HG02943 (cell line): ENCODE results near the gene HTR1E.
"Not testable (repeated sequence)": the region's sequence is repeated elsewhere in the genome, so short reads cannot be mapped to it uniquely, and the experiment has no call there.

Source experiments
- ATAC-seq: cut with Tn5 transposase; IDR thresholded peaks from one replicate; pipeline ENCODE4 v1.9.1; 2021; ENCODE audit warnings: mild to moderate bottlenecking, low read depth, moderate library complexity; ENCODE audit not compliant: unreplicated experiment

The HTR1E gene

DNA sequence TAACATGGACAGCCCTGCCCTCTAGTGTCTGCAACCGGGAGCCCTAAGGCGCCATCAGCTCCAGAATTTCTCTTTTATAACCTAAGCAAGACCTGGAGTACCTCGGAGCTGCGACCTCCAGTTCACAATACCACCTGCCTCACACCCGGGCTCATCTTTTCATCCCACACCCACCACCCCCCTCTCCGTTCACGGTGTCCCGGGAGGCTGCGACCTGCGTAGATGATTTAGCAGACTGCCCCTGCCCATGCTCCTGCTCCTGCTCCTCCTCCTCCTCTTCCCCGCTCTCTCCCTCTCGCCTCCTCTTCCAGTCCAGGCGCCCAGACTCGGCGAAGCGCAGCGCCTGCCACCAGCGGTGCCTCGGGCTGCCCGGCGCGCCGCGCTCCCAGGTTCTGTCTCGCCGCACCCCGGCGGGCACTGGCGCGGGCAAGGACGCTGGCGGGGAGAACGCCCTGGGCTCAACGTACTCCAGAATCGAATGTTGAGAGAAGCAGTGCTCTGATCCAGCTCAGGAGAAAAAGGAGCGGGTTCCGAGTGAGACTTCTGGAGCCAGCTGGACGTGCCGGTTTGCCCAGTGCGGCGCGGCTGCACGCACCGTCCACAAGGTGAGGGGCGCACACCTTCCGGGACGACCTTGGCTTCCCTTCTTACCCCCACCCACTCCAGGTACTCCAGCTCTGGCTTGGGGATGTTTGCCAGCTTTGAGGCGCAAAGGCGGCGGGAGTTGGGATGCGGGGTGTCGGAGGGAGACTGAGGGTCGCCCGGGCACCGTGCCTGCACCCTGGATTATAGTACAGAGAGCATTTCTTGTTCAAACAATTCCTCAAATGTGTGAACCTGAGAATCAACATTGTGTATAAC is at the start of gene HTR1E:
TSS of gene HTR1E (plus strand) at position 310 of the 861 bp plus-strand sequence. CDS start 77,807 bp downstream, outside the sequence.
- ATAC-seq: no peak

- ATAC-seq: no peak
Observed at GRCh38 chr6:86888301-86888700, 49.0 kb upstream of the HTR1E start.

DNA sequence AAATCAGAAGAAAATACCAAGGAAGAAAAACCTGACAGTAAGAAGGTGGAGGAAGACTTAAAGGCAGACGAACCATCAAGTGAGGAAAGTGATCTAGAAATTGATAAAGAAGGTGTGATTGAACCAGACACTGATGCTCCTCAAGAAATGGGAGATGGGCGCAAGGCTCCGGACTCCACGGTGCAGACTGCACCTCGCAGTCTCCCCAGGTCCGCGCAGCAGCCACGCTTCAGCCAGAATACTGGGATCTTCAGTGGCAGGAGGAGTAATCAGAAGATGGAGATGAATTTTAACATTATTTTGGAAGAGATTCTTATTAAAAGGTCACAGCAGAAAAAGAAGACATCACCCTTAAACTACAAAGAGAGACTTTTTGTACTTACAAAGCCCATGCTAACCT is 40.1 kb upstream of the HTR1E start:
- not testable (repeated sequence) for ATAC-seq

DNA sequence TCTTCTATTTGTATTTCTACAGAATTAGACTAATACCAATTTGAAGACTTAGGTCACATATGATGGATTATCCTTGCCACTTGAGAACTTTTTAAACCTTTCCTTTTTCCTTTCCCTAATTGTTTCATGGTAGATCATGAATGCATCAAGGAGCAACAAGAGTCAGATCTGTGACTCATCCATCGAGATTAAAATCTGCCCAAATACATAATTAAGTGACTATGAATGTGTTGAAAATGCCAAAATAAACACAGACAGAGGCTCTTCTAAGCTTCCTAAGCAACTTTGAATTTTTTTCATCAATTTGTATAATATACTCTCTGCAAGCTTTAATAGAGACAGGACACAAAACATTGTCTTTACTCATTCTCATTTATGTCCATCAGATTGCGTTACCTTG is 23.5 kb upstream of the HTR1E start:
- ATAC-seq: no peak

GRCh38 chr6:86916393-86916792 is 20.9 kb upstream of the HTR1E start:
- ATAC-seq: no peak

GRCh38 chr6:86927138-86927537 is 10.2 kb upstream of the HTR1E start:
- not testable (repeated sequence) for ATAC-seq

DNA sequence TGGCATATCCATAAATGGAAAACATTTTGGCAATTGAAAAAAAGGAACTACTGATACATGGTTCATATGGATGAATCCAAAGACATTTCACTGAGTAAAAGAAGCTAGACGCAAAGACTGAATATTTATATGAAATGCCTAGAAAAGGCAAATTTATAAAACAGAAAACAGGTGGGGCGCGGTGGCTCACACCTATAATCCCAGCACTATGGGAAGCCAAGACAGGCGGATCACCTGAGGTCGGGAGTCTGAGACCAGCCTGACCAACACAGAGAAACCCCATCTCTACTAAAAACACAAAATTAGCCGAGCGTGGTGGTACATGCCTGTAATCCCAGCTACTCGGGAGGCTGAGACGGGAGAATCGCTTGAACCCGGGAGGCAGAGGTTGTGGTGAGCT is 9.5 kb upstream of the HTR1E start:
- ATAC-seq: not testable (repeated sequence)

DNA sequence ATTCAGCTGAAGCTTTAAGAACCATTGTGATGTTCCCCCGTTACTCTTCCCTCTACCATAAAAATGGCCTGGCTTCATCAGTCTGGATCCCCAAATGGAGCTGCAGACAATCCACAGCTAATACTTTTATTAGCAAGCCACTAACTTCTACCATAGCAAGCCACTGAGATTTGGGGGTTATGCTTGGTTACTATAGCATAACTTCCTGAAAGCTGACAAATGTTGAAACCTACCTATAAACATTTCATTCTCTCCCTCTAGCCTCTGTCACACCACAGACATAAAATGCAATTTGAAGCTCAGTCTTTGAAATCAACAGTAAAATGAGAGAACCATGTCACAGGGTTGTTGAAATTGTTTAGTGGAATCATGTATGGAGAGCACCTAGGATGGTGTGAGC is 3.0 kb upstream of the HTR1E start:
- ATAC-seq: no peak

- ATAC-seq: no peak
Observed at GRCh38 chr6:86936834-86937218, 502 bp upstream of the HTR1E start.

GRCh38 chr6:86938814-86939213 is 1.5 kb downstream of the HTR1E start:
- no peak for ATAC-seq

- ATAC-seq: no peak
Observed at GRCh38 chr6:86941461-86941860, 4.1 kb downstream of the HTR1E start.

DNA sequence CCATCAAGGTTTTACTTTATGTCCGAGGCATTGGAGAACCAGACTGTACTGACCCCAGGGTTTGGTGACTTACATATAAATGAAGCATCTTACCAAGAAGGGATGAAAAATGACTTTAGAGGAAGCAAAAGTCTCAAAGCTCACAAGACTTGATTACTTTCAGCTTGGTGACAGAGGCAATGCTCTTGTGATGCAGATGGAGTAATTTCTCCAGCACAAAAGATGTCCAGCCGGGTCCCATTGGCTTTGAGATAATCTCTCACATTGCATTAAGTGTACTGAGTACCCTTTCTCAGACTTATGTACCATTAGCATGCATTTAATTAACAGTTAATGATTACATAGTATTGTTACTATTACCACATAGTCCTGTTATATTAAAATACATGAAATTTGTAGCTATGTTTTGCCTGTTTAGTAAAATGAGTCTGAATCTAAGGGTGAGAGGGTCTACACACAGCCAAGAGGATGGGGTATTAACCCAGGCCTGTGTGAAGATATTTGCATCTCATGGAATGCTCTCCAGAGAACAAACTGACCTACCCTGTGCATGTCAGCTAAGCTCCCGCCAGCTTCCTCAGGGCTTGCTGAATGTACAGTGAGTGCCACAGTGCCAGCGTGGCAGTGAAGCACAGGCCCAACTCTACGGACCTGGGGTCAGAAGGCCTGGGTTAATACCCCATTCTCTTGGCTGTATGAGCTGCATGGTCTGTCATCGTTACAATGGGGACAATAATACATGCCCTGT is 5.6 kb downstream of the HTR1E start:
- ATAC-seq: no peak

GRCh38 chr6:86943819-86944407 is 6.6 kb downstream of the HTR1E start:
- ATAC-seq: no peak

- no peak for ATAC-seq
Observed at GRCh38 chr6:86949771-86950170, 12.4 kb downstream of the HTR1E start.

DNA sequence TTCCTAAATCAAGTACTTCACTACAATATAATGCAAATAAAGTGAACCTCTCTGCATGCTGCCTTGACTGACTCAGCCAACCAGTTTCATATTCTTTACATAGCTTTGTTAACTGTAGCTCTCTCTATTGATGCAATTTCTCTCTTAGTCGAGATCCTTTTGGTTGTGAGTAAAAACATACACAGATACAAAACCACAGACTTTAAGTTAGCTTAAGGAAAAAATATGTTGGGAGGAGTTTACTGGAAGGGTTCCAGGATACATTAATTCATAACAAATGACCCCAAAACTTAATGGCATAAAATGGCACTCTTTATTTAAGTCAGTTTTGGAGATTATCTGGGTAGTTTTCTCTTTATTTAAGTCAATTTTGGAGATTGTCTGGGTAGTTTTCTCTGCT is 15.7 kb downstream of the HTR1E start:
- no peak for ATAC-seq

GRCh38 chr6:86959656-86960055 is 22.3 kb downstream of the HTR1E start:
- no peak for ATAC-seq

DNA sequence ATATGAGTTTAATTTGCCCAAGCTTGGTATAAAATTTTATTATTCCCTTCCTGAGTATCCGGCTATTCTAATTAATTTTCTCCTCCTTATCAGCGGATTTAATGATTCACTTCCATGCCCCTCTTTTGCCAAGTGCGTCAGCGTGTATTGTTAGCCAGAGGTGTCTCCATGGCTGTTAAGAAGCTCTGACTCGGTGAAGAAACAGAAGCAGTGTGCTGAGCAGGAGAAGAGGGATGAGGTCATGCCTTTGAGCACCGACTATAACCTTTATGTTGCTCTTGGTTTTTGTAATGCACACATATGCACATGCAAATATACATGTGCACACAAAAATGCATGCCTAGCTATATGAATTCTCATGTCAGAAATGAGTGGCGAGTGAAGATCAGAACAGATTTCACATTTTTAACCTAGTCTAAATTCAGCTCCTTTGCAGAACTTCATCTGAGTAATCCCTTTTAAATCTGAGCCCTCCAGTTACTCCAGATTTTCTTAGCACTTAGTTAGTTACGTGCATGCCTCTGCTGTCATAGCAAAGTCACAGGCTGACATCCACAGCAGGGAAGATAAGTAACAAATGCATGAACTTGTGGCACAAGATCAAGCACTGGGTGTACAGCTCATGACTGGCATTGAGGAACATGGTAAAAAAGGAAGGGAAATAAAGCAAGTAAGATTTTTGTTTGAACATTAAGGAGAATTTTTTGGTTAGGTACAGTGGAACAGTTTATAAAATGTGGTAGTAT is 24.3 kb downstream of the HTR1E start:
- ATAC-seq: no peak

DNA sequence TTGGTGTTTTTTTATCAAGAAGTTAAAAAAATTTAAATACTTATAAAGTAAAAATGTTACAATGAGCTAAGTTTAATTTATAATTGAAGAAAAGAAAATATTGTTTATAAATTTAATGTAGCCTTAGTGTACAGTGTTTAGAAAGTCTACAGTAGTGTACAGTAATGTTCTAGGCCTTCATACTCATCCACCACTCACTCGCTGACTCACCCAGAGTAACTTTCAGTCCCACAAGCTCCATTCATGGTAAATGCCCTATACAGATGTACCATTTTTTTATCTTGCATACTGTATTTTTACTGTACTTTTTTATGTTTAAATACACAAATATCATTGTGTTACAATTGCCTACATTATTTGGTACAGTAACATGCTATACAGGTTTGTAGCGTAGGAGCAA is 26.0 kb downstream of the HTR1E start:
- no peak for ATAC-seq

DNA sequence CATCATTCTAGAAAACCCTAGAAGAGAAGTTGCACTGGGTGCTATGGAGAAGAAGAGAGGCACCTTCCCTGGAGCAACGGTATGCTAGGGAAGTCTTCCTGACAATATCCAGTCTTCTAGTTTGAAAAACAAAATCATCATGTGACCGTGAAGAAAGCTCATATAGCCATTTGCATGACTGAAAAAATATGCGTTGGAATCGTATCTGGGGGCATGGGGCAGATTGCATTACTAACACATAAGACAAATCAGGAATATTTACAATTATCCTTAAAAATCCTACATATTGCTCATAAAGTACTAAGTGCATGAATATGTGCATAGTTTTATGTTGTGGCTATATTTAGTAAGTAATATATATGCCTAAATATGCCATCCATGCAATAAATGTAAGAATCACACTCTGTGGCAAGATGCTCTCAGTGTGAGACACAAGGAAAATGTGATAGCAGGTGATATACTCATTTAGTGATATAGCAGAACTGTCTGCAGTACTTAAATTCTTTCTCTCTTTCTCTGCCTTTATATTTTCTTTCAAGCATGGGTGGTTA is 26.8 kb downstream of the HTR1E start:
- ATAC-seq: no peak

DNA sequence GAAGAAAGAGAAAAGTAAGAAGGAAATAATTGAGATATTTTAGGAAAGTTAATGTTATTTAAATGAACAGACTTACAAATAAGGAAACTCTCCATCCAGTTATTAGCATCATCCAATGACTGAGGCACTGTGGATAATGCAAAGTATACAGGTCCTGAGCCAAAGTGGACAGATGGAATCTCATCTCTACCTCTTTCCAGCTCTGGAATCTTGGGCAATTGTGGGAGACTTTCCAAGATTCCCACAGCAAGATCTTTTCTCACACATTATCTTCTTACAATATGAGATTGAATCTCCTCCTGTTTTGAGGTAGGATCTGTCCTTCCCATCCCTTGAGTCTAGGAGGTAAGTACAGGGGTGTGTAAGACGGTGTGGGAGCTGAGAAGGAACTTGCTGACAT is 28.9 kb downstream of the HTR1E start:
- ATAC-seq: no peak
